RPMI7951 (cell line): Measurements from ENCODE around the gene ITGA4. TPM values are rescaled to one million over a fixed set of nuclear protein-coding genes. Genes with fewer than 3 reads are reported as not detected.
A peak's percentile ranks its signal among the peaks of the same experiment; 100 is the strongest.

Source experiments
- DNase-seq: peaks from one replicate; pipeline ENCODE4 v3.0.0-alpha.2; 2012; ENCODE audit warnings: low read depth
- total RNA-seq: library from RNA; depleted of rRNA; stranded (reverse); fragments of >200 nt; shearing (Covaris generic); gene quantifications from 2 replicates; pipeline ENCODE4 v1.2.3, GENCODE V29; 2014

Gene ITGA4
- total RNA-seq, 1 experiment from 2014 or later = 89.6 TPM

- DNase-seq = no peak
Observed at GRCh38 chr2:181515719-181516118, 58.5 kb downstream of the ITGA4 start.

DNA sequence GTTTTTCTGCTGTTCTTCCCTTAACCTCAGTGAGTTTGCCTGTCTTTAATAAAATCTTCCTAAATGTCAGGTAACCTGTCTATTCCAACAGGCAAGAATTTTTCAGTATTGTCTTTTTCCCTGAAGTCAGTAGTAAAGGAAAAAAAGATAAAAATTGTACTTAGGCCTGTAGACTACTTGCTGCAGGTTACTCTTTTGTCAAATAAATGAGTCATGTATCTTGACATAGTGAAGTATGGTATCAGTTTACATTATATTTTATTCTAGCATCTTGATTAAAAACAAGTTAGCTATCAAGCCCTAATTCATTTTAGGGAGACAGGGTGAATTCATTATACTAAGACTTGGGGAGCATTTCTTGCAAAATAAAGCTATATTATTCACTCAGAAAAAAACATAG is 59.8 kb downstream of the ITGA4 start:
- no peak for DNase-seq

DNA sequence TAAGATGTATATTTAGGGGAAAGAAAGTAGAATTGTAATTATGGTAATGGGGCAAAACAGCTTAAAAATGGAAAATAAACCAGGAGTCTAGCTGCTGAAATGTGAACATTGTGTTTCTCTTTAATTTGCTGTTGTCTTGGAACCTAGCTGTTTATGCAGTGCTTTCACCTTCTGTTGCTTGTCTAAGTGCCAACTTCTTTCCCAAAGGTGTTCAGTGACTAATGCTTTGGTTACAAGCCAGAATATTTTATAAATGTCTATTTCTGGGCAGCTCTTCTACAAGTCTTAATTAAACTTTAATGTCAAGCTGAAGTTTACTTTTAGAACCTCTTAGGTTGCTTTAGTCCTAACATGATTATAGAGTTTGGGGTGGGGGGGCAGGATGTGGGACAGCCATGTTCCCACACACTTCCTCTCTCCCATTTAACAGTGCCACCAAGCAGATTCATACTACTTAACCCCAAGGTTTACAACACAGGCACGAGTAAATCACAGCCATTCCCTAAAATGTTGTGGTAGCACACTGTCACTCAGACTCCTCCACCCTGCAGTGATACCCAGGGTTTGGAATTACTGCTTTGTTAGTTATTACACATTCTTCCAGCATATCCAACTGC is 60.6 kb downstream of the ITGA4 start:
- no peak for DNase-seq

- no peak for DNase-seq
Observed at GRCh38 chr2:181520253-181520652, 63.1 kb downstream of the ITGA4 start.

- no peak for DNase-seq
Observed at GRCh38 chr2:181523756-181524155, 66.6 kb downstream of the ITGA4 start.

DNA sequence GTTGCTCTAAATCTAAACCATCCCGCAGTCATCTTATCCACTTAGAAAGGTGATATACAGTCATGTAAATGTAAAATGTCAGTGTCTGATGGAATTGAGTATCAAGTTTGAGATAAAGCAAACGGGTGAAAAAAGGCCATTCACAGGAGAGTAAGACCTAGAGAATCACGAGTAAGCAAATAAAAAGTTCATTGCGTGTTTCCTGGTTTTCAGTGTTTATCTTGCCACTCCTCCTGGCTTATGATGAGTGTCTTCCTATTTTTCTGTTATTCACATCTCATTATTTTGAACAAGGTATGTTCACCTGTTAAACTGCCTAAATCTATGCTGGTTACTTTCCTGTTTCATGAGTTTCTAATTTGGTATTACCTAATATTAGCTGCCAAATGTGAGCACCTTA is 68.8 kb downstream of the ITGA4 start:
- no peak for DNase-seq

- DNase-seq = no peak
Observed at GRCh38 chr2:181527058-181527457, 69.9 kb downstream of the ITGA4 start.

GRCh38 chr2:181528441-181528840 is 71.3 kb downstream of the ITGA4 start:
- no peak for DNase-seq

DNA sequence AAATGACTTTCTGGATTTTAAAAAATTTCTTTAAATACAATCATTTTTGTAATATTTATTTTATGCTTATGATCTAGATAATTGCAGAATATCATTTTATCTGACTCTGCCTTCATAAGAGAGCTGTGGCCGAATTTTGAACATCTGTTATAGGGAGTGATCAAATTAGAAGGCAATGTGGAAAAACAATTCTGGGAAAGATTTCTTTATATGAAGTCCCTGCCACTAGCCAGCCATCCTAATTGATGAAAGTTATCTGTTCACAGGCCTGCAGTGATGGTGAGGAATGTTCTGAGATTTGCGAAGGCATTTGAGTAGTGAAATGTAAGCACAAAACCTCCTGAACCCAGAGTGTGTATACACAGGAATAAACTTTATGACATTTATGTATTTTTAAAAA is 79.5 kb downstream of the ITGA4 start:
- no peak for DNase-seq

- no peak for DNase-seq
Observed at GRCh38 chr2:181540421-181540820, 83.2 kb downstream of the ITGA4 start.

DNA sequence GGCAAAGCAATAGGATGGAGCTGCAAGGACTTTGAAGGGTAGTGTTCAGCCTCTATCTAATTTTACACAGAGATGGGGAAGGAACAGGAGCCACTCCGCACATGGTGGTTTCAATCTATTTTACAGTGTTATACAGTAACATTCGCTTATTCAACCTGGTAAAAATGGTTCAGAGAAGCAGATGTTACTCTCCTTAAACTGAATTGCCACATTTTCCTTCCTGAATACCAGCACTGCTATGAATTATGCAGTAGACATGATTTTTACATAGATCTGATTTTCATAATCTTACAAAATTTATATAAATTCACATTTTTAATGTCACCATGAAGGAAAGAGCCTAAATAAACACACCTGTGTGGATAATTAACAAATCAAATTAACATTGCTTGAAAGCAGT is 85.0 kb downstream of the ITGA4 start:
- DNase-seq = no peak

GRCh38 chr2:181546086-181546485 is 88.9 kb downstream of the ITGA4 start:
- DNase-seq = peak; percentile 2

GRCh38 chr2:181552808-181553207 is 95.6 kb downstream of the ITGA4 start:
- DNase-seq = peak; percentile 17

GRCh38 chr2:181553244-181553643 is 96.1 kb downstream of the ITGA4 start:
- no peak for DNase-seq

GRCh38 chr2:181554061-181554830 is 97.1 kb downstream of the ITGA4 start:
- no peak for DNase-seq

DNA sequence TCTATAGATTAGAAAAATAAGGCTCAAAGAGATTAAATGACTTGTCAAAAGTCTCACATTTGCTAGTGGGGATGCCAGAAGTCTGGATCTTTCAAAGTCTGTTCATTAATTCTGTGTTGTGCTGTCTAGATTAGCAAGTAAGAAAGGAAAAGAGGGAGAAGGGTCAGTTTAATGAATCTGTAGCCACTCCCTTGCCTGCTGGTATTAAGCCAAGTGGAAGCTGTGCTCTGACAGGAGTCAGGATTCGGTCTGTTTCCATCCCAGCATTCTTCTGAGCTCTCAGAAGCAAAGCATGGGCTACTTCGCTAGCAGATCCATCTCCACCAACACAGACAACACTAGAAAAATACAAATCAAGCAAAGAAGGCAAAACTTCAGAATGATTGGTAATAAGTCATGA is 101.2 kb downstream of the ITGA4 start:
- no peak for DNase-seq

DNA sequence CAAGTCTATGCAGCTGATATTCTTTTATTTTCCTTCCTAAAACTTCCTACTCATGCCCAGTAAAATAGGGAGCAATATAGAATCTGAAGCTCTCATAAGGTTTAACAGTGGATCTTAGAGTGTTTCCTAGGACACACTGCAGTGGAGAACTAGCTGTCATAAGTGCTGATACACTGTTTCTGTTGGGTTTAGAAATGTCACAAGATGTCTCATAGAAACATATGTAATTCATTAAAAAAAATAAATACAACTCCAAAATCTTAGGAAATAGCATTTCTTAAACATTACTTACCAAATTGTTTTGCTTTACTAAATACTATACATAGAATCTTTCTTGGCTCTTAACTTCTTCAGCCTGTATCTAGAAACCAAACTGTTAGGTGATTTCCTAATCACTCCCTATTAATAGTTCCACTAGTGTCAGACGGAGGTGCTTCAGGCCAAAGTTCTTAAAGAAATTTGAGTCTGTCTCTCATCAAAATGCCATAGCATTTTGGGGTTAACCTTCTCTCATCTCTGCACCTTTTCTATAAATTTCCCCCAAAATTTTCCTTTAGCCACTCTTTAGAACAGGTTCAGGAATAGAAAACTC is 106.0 kb downstream of the ITGA4 start:
- no peak for DNase-seq

DNA sequence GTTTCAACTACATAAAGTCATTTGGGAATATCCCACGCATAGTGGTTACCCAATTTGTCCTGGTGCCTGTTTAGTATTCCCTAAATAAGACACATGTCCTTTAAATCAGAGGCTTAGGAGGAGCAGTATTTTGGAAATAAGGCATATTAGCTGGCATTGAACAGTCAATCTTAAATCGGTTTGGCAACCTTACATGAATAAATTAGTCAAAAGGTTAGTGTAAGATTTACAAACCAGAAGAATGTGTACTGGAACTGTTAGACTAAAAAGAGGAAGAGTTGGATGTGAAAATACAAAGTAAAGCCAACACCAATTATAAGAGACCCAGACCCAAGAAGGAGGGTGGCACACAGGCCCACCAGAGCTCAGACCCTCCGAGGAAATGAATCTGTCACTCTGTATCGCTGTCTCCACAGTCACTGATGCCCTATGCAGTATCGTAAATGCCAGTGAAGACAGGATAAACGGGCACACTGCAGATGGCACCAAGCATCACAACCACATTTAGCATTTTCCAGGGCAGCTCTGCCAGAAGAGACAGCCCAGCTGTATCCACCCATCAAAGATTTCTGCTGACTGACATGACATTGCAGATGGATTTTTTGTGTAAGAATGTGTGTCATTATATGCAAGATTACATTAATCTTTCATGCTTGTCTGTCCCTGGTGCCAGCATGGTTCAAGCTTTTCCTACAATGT is 109.3 kb downstream of the ITGA4 start:
- no peak for DNase-seq

- DNase-seq = no peak
Observed at GRCh38 chr2:181570059-181570458, 112.9 kb downstream of the ITGA4 start.

DNA sequence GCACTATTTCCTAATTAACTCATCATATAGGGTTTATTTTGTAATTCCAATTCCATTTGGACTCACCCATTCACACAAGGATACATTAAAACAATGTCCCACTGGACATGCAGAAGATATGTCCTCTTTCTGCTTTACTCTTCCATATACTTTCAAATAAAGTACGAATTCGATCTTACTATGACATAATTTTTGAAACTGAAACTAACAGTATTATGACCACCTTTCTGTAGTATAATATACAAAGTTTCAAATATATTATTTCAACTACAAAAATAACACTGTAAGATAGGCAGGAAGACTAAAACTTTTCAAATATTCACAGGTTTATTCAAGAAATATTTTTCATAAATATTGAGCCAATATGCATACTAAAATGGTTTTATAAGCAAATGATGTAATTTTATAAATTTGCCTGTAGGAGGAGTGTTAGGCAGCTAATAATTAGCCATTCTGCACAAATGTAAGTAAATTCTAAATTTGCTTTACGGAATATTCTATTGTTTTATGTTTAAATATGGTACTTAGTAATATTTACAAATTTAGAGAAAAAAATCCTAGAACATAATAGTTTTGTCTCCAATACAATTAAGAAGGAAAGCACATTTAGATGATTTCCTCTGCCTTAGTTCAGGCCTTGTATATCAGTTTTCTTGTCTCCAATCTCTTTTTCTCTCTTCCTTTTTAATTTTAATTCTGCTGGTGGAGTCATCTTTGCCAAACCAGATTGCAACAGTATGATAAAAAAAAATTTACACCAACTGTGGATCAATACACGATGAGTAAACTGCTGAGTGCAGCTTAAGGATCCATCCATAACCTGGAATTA is 113.9 kb downstream of the ITGA4 start:
- DNase-seq = peak; percentile 6

GRCh38 chr2:181573140-181573736 is 116.1 kb downstream of the ITGA4 start:
- DNase-seq = peak; percentile 26
